ENCODE results near the gene FAM83C.

FAM83C gene

GRCh38 chr20:35307666-35308653 is 15.7 kb upstream of the FAM83C start:
- no peak for DNase-seq (ENCODE audit: extremely low spot score)
- CTCF ChIA-PET, result interaction anchor here (0.6 to 4.8 kb wide), 7 partner anchors 10 to 685 kb away, joined by 4 to 36 read pairs (median 8); partner anchors contain the start of gene GDF5
- POLR2A ChIA-PET, result interaction anchor here (1.3 to 1.6 kb wide), 3 partner anchors 10 to 147 kb away, joined by 4 to 8 read pairs (median 4); partner anchors contain the start of gene EIF6
- no peak for TF ChIP-seq FOXK2 (IDR thresholded peaks at IDR 0.05)
- TF ChIP-seq L3MBTL2 (conservative IDR thresholded peaks at IDR 0.05), result no peak
- TF ChIP-seq NFRKB (IDR thresholded peaks at IDR 0.05), result no peak
- no peak for TF ChIP-seq ARNT (IDR thresholded peaks at IDR 0.05)

- ChIA-PET POLR2A (interaction anchor here (0.7 to 1.6 kb wide), 3 partner anchors 11 to 148 kb away, joined by 3 to 8 read pairs (median 4); partner anchors contain the start of gene EIF6), CTCF (interaction anchor here (0.5 to 4.8 kb wide), 11 partner anchors 11 to 686 kb away, joined by 3 to 36 read pairs (median 6); partner anchors contain the start of gene GDF5)
- peak; percentile 80 for DNase-seq (ENCODE audit: extremely low spot score)
- TF ChIP-seq TARDBP (IDR thresholded peaks at IDR 0.05) (no peak), CTBP1 (IDR thresholded peaks at IDR 0.05; ENCODE audit: borderline replicate concordance) (no peak), FOXM1 (IDR thresholded peaks at IDR 0.05; ENCODE audit: borderline replicate concordance) (no peak), ARNT (IDR thresholded peaks at IDR 0.05) (no peak), BHLHE40 (IDR thresholded peaks at IDR 0.05; ENCODE audit: borderline replicate concordance) (no peak)
Measured at GRCh38 chr20:35306931-35307517, 14.8 kb upstream of the FAM83C start.

- ChIA-PET POLR2A (interaction anchor here (0.7 to 2.6 kb wide), 8 partner anchors 12 to 151 kb away, joined by 3 to 8 read pairs (median 5); partner anchors contain the start of genes CEP250, EIF6 and UQCC1), CTCF (interaction anchor here (0.5 to 4.8 kb wide), 16 partner anchors 9 to 396 kb away, joined by 3 to 36 read pairs (median 4); partner anchors contain the start of gene GDF5)
- DNase-seq (ENCODE audit: extremely low spot score), result peak; percentile 33
Measured at GRCh38 chr20:35305682-35306556, 13.7 kb upstream of the FAM83C start.

GRCh38 chr20:35304956-35305355 is 12.7 kb upstream of the FAM83C start:
- no peak for TF ChIP-seq BHLHE40 (IDR thresholded peaks at IDR 0.05; ENCODE audit: borderline replicate concordance)
- no peak for TF ChIP-seq ELF4 (IDR thresholded peaks at IDR 0.05)
- TF ChIP-seq FOXK2 (IDR thresholded peaks at IDR 0.05), result no peak
- TF ChIP-seq L3MBTL2 (conservative IDR thresholded peaks at IDR 0.05), result no peak
- no peak for TF ChIP-seq NFRKB (IDR thresholded peaks at IDR 0.05)
- no peak for TF ChIP-seq PKNOX1 (IDR thresholded peaks at IDR 0.05)
- TF ChIP-seq ARNT (IDR thresholded peaks at IDR 0.05), result no peak
- TF ChIP-seq HDGF (IDR thresholded peaks at IDR 0.05; ENCODE audit: borderline replicate concordance), result no peak
- TF ChIP-seq CTBP1 (IDR thresholded peaks at IDR 0.05; ENCODE audit: borderline replicate concordance), result no peak
- no peak for TF ChIP-seq SP1 (IDR thresholded peaks at IDR 0.05)
- TF ChIP-seq TARDBP (IDR thresholded peaks at IDR 0.05), result no peak
- no peak for TF ChIP-seq FOXA1 (IDR thresholded peaks at IDR 0.05)
- TF ChIP-seq FOXM1 (IDR thresholded peaks at IDR 0.05; ENCODE audit: borderline replicate concordance), result no peak
- no peak for TF ChIP-seq SUZ12 (IDR thresholded peaks at IDR 0.05)
- no peak for TF ChIP-seq LEF1 (IDR thresholded peaks at IDR 0.05; ENCODE audit: borderline replicate concordance)
- no peak for TF ChIP-seq ZNF384 (IDR thresholded peaks at IDR 0.05)
- ChIA-PET POLR2A (interaction anchor here (1.2 to 2.6 kb wide), 5 partner anchors 15 to 150 kb away, joined by 3 to 8 read pairs (median 6); partner anchors contain the start of genes CEP250, EIF6 and UQCC1), CTCF (interaction anchor here (0.8 to 4.8 kb wide), 11 partner anchors 8 to 160 kb away, joined by 3 to 36 read pairs (median 6); no protein-coding TSS in a partner anchor)
- no peak for DNase-seq (ENCODE audit: extremely low spot score)

More at GRCh38 chr20:35305682-35306556, 13.7 kb upstream of the FAM83C start:
- TF ChIP-seq BHLHE40 (IDR thresholded peaks at IDR 0.05; ENCODE audit: borderline replicate concordance), result no peak
- no peak for TF ChIP-seq SUZ12 (IDR thresholded peaks at IDR 0.05)

- CTCF ChIA-PET, result interaction anchor here (0.6 to 4.8 kb wide), 17 partner anchors 8 to 151 kb away, joined by 3 to 36 read pairs (median 4); partner anchors contain the start of genes CEP250 and EIF6
- POLR2A ChIA-PET, result interaction anchor here (1.0 to 2.6 kb wide), 6 partner anchors 16 to 151 kb away, joined by 3 to 8 read pairs (median 5); partner anchors contain the start of gene UQCC1
- TF ChIP-seq FOXA1 (IDR thresholded peaks at IDR 0.05) (no peak), ZNF384 (IDR thresholded peaks at IDR 0.05) (no peak), PKNOX1 (IDR thresholded peaks at IDR 0.05) (no peak), CTBP1 (IDR thresholded peaks at IDR 0.05; ENCODE audit: borderline replicate concordance) (no peak), SP1 (IDR thresholded peaks at IDR 0.05) (no peak), ELF4 (IDR thresholded peaks at IDR 0.05) (no peak), ARNT (IDR thresholded peaks at IDR 0.05) (no peak), L3MBTL2 (conservative IDR thresholded peaks at IDR 0.05) (no peak), LEF1 (IDR thresholded peaks at IDR 0.05; ENCODE audit: borderline replicate concordance) (no peak), TARDBP (IDR thresholded peaks at IDR 0.05) (no peak), BHLHE40 (IDR thresholded peaks at IDR 0.05; ENCODE audit: borderline replicate concordance) (no peak)
- DNase-seq (ENCODE audit: extremely low spot score), result peak; percentile 85
Measured at GRCh38 chr20:35303735-35304491, 11.7 kb upstream of the FAM83C start.

All from HEK293T (cell line).